Activated T-cell treated with anti-CD3 and anti-CD28 coated beads for 48 hours (primary cell): ENCODE results near the gene WDR35.

Source experiments
- DNase-seq: peaks from one replicate; pipeline ENCODE4 v3.0.0-alpha.2; 2020; ENCODE audit warnings: low read depth

Gene WDR35

GRCh38 chr2:19989667-19990415 lies at the start of gene WDR35:
WDR35 (minus strand) TSS chr2:19990105; CDS start chr2:19990015, 90 bp downstream.
- peak; percentile 93 for DNase-seq

- no peak for DNase-seq
Observed at GRCh38 chr2:20037660-20038059, 47.8 kb upstream of the WDR35 start.

GRCh38 chr2:20035955-20036666 lies 46.2 kb upstream of the WDR35 start:
- no peak for DNase-seq

GRCh38 chr2:20034821-20035220 lies 44.9 kb upstream of the WDR35 start:
- no peak for DNase-seq

- DNase-seq, result no peak
Observed at GRCh38 chr2:20034218-20034617, 44.3 kb upstream of the WDR35 start.

GRCh38 chr2:20033322-20033721 lies 43.4 kb upstream of the WDR35 start:
- DNase-seq, result no peak

- no peak for DNase-seq
Observed at GRCh38 chr2:20030224-20030623, 40.3 kb upstream of the WDR35 start.

GRCh38 chr2:20027705-20028434 lies 38.0 kb upstream of the WDR35 start:
- DNase-seq, result no peak

- no peak for DNase-seq
Observed at GRCh38 chr2:20027260-20027677, 37.4 kb upstream of the WDR35 start.

- DNase-seq, result no peak
Observed at GRCh38 chr2:20025065-20025786, 35.3 kb upstream of the WDR35 start.

- no peak for DNase-seq
Observed at GRCh38 chr2:20023688-20024087, 33.8 kb upstream of the WDR35 start.

GRCh38 chr2:20021405-20022009 lies 31.6 kb upstream of the WDR35 start:
- no peak for DNase-seq

GRCh38 chr2:20019747-20020146 lies 29.8 kb upstream of the WDR35 start:
- no peak for DNase-seq

- no peak for DNase-seq
Observed at GRCh38 chr2:20018601-20019152, 28.8 kb upstream of the WDR35 start.

- DNase-seq, result no peak
Observed at GRCh38 chr2:20016346-20016745, 26.4 kb upstream of the WDR35 start.

GRCh38 chr2:20015482-20016083 lies 25.7 kb upstream of the WDR35 start:
- no peak for DNase-seq

GRCh38 chr2:20013126-20013849 lies 23.4 kb upstream of the WDR35 start:
- no peak for DNase-seq

GRCh38 chr2:20012282-20013125 lies 22.6 kb upstream of the WDR35 start, which contains the start of gene MATN3:
MATN3 (minus strand) TSS chr2:20012668; CDS start chr2:20012631, 37 bp downstream.
- DNase-seq, result no peak

- no peak for DNase-seq
Observed at GRCh38 chr2:20012032-20012281, 22.1 kb upstream of the WDR35 start.
